Upper lobe of left lung (tissue), 6 donors: ENCODE data around the gene LENG9. TPM values are rescaled to one million over a fixed set of nuclear protein-coding genes. Genes with fewer than 3 reads are reported as not detected.
"Not testable (repeated sequence)": the region's sequence is repeated elsewhere in the genome, so short reads cannot be mapped to it uniquely, and the experiment has no call there.

Experiments used
- ATAC-seq, 2 donors: fragments of 200-7000 bp; cut with Tn5 transposase; one replicate each; pipeline ENCODE4 v1.9.1; 2022; ENCODE audit warnings: mild to moderate bottlenecking in 2 of 2, moderate library complexity in 2 of 2; ENCODE audit not compliant: low FRiP score in 2 of 2
- DNase-seq, 2 donors: peaks; one replicate each; pipeline ENCODE4 v3.0.0-alpha.2; 2019 to 2020
- H3K27ac ChIP-seq, 4 donors: fragments of 200-600 bp; sonication (generic); one replicate each; pipeline ENCODE4 v1.5.1; 2016 to 2019
- H3K27me3 ChIP-seq, 4 donors: fragments of 200-600 bp; sonication (generic); one replicate each; pipeline ENCODE4 v1.5.1; 2017 to 2019
- H3K36me3 ChIP-seq, 4 donors: fragments of 200-600 bp; sonication (generic); one replicate each; pipeline ENCODE4 v1.5.1; 2016 to 2019
- H3K4me1 ChIP-seq, 4 donors: fragments of 200-600 bp; sonication (generic); one replicate each; pipeline ENCODE4 v1.5.1; 2018 to 2019
- H3K4me3 ChIP-seq, 4 donors: fragments of 200-600 bp; sonication (generic); one replicate each; pipeline ENCODE4 v1.5.1; 2017 to 2019; ENCODE audit warnings: mild to moderate bottlenecking in 2 of 4, moderate library complexity in 1 of 4
- H3K9me3 ChIP-seq, 4 donors: fragments of 200-600 bp; sonication (generic); one replicate each; pipeline ENCODE4 v1.5.1; 2018 to 2019
- EP300 ChIP-seq, 4 donors: sonication (generic); formaldehyde crosslinking; IDR thresholded peaks; one replicate each; pipeline ENCODE4 v1.5.1; 2017; ENCODE audit warnings: antibody characterized with exemption in 4 of 4, control low read depth in 2 of 4
- POLR2A ChIP-seq, 4 donors: fragments of 450-650 bp; IDR thresholded peaks; one replicate each; pipeline ENCODE4 v1.5.1; 2016 to 2017; ENCODE audit warnings: antibody characterized with exemption in 4 of 4, mild to moderate bottlenecking in 2 of 4
- POLR2AphosphoS5 ChIP-seq, 2 donors: sonication (generic); formaldehyde crosslinking; IDR thresholded peaks; one replicate each; pipeline ENCODE4 v1.5.1; 2017; ENCODE audit warnings: antibody characterized with exemption in 2 of 2
- WGBS, 2 donors: methylation state at CpG; one replicate each; pipeline ENCODE4 v1.1.5; 2017 to 2018; 5-methylcytosine and 5-hydroxymethylcytosine counted together
- total RNA-seq, 6 donors: library from RNA; depleted of rRNA in 4 of 6; stranded (reverse); fragments of >200 nt in 4 of 6; gene quantifications; one replicate each; pipeline versions ENCODE4 v1.1.0 to v1.2.1, GENCODE V29; 2016 to 2021
- TF ChIP-seq, protein P1 (sequence below), 6 experiments: fragments of 450-650 bp in 4 of 6; fragments of 200-600 bp in 2 of 6; sonication (generic) in 2 of 6; IDR thresholded peaks; one replicate each; pipeline ENCODE4 v1.5.1; 2016 to 2019; ENCODE audit warnings: antibody characterized with exemption in 6 of 6
- donor health status: DM: no; HTN: no; CAD: no; lungs with moderate emphysema.
- donor health status: DM: no; HTN: yes; CAD: no; lungs with severe emphysema.

LENG9 gene
- total RNA-seq, 6 donors from 2014 or later: 3.3 to 12.6 (median 9.1) TPM

DNA sequence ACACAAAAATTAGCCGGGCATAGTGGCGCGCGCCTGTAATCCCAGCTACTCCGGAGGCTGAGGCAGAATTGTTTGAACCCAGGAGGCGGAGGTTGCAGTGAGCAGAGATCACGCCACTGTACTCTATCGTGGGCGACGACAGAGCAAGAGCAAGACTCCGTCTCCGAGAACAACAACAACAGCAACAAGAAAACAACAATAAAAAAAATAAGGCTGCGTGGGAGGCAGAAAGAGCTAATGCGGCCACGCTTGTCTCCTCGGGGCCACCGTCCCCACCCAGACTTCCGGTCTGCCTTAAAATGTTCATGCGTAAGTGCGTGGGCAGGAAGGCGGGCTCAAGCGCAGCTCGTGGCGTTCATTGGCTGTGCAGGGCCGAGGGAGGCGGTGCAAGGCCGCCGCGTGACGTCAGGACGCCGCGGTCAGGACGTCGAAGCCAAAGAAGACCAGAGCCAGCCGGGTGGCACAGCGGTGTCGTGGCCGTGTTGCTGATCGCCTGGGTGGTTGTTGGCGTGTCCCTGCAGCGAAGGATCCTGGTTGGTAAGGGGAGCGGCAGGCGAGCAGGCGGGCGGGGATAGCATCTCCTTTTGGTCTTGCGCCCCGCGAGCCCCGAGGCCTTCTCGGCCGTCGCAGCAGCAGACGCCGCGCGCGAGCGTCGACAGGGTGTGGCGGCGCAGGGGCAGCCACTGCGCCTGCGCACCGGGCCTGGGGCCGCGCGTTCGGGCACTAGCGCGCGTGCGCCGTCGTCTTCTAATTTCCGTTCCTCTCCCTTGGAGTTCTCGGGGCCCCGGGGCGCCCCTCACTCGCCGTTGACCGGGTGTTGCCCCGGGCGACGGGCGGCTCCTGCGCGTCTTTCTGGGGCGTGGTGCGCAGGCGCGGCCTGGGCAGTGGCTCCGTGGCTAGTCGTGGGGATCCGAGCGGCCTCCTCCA lies 14.5 kb downstream of the LENG9 start, which contains the start of gene LENG8:
LENG8 (plus strand) TSS at position 426 of the 927 bp plus-strand sequence. CDS start 2,146 bp downstream, outside the sequence.
- Histone ChIP-seq H3K4me1 (peaks cover 34 to 52% (median 37%) of the 10 kb centered on the region in 4 donors), H3K9me3 (no peaks in the 10 kb centered on the region), H3K4me3 (peak within 1 kb of the TSS; percentile 78 to 100 (median 86)), H3K27ac (peak within 1 kb of the TSS; percentile 96 to 99 (median 97)), H3K27me3 (no peaks in the 10 kb centered on the region), H3K36me3 (peaks cover 26 to 52% (median 42%) of the 10 kb centered on the region in 4 donors)
- 0 to 1% methylated on average over 19 to 37 of the region's 96 CpGs for WGBS, 2 donors
- DNase-seq: peak; percentile 99
- TF ChIP-seq, protein P1, sequence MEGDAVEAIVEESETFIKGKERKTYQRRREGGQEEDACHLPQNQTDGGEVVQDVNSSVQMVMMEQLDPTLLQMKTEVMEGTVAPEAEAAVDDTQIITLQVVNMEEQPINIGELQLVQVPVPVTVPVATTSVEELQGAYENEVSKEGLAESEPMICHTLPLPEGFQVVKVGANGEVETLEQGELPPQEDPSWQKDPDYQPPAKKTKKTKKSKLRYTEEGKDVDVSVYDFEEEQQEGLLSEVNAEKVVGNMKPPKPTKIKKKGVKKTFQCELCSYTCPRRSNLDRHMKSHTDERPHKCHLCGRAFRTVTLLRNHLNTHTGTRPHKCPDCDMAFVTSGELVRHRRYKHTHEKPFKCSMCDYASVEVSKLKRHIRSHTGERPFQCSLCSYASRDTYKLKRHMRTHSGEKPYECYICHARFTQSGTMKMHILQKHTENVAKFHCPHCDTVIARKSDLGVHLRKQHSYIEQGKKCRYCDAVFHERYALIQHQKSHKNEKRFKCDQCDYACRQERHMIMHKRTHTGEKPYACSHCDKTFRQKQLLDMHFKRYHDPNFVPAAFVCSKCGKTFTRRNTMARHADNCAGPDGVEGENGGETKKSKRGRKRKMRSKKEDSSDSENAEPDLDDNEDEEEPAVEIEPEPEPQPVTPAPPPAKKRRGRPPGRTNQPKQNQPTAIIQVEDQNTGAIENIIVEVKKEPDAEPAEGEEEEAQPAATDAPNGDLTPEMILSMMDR (IDR thresholded peaks at IDR 0.05): peak in 3 of 6 experiments; percentile 31 to 40 (median 35)
- TF ChIP-seq POLR2A (IDR thresholded peaks at IDR 0.05): peak; percentile 75 to 99 (median 95)
- peak in 2 of 4 donors; percentile 37 to 85 for TF ChIP-seq EP300 (IDR thresholded peaks at IDR 0.05)
- peak; percentile 98 to 100 for TF ChIP-seq POLR2AphosphoS5 (IDR thresholded peaks at IDR 0.05)
- peak; percentile 98 for ATAC-seq

DNA sequence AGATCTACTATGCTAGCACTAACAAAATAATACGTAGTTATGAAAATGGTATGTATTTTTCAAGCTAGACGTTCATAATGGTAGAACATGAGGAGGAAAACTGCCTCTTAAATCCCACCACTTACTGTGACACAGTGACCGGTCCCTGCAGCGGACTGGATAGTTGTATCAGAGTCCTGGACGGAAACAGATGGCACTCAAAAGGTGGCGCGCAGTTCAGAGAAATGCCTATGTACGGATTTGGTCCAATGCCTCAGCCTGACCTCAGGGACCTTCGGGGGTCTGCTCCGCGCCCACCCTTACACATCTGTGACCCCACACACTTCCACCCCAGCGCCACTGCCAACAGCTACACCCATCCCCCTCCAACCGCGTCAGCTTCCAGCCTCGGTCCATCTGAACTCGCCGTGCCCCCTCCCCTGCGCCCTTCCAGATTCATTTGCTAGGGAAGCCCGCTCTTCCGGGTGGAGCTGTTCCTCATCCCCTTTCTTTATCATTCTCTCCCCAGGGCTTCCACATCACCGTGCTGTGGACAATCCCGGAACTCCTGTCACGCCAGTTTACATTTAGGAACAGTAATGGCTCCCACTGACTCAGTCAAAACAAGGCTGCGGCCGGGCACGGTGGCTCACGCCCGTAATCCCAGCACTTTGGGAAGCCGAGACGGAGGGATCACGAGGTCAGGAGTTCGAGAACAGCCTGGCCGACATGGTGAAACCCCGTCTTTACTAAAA lies 15.4 kb downstream of the LENG9 start:
- DNase-seq: peak in 1 of 2 donors; percentile 83
- peak overlapping the region; percentile 96 to 99 (median 97) for H3K27ac ChIP-seq
- H3K27me3 ChIP-seq: no peaks in the 10 kb centered on the region
- peaks cover 34 to 52% (median 37%) of the 10 kb centered on the region in 4 donors for H3K4me1 ChIP-seq
- ATAC-seq: peak; percentile 63 to 64
- H3K36me3 ChIP-seq: peaks cover 18 to 48% (median 36%) of the 10 kb centered on the region in 4 donors
- WGBS, 2 donors: 1% methylated on average over 30 to 34 of the region's 34 CpGs
- TF ChIP-seq EP300 (IDR thresholded peaks at IDR 0.05): no peak
- TF ChIP-seq POLR2AphosphoS5 (IDR thresholded peaks at IDR 0.05): no peak
- TF ChIP-seq POLR2A (IDR thresholded peaks at IDR 0.05): no peak
- TF ChIP-seq, protein P1 (IDR thresholded peaks at IDR 0.05): no peak
- peak overlapping the region; percentile 78 to 100 (median 85) for H3K4me3 ChIP-seq
- no peaks in the 10 kb centered on the region for H3K9me3 ChIP-seq

DNA sequence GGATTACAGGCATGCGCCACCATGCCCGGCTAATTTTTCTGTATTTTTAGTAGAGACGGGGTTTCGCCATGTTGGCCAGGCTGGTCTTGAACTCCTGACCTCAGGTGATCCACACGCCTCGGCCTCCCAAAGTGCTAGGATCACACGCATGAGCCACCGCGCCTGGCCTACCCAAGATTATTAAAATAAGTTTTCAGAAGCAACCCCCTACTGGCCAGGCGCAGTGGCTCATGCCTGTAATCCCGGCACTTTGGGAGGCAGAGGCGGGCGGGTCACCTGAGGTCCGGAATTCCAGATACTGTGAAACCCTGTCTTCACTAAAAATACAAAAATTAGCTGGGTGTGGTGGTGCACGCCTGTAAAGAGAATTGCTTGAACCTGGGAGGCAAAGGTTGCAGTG lies 17.2 kb downstream of the LENG9 start:
- not testable (repeated sequence) for H3K27ac ChIP-seq, H3K4me3 ChIP-seq, H3K9me3 ChIP-seq, H3K27me3 ChIP-seq, ATAC-seq, DNase-seq
- peaks cover 25 to 34% (median 28%) of the 10 kb centered on the region in 4 donors for H3K4me1 ChIP-seq
- 95 to 96% methylated on average over 13 to 15 of the region's 15 CpGs for WGBS, 2 donors
- H3K36me3 ChIP-seq: peaks cover 0 to 39% (median 21%) of the 10 kb centered on the region in 4 donors

DNA sequence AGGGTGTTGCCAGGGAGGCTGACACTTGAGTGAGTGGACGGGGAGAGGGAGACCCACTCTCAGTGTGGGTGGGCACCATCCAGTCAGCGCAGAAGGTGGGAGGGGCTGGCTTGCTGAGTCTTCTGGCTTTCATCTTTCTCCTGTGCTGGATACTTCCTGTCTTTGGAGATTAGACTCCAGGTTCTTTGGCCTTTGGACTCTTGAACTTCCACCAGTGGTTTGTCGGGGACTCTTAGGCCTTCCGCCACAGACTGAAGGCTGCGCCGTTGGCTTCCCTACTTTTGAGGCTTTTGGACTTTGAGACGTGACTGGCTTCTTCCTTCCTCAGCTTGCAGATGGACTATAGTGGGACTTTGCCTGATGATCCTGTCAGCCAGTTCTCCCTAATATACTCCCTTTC lies 18.8 kb downstream of the LENG9 start:
- H3K36me3 ChIP-seq: peaks cover 0 to 36% (median 15%) of the 10 kb centered on the region in 4 donors
- H3K4me1 ChIP-seq: peaks cover 11 to 19% (median 12%) of the 10 kb centered on the region in 4 donors
- no peak overlapping the region for H3K27ac ChIP-seq
- no peaks in the 10 kb centered on the region for H3K27me3 ChIP-seq
- no peak overlapping the region for H3K4me3 ChIP-seq
- no peaks in the 10 kb centered on the region for H3K9me3 ChIP-seq
- 87 to 92% methylated on average over 7 of the region's 7 CpGs for WGBS, 2 donors
- no peak for TF ChIP-seq EP300 (IDR thresholded peaks at IDR 0.05)
- TF ChIP-seq POLR2AphosphoS5 (IDR thresholded peaks at IDR 0.05): no peak
- no peak for TF ChIP-seq POLR2A (IDR thresholded peaks at IDR 0.05)
- TF ChIP-seq, protein P1 (IDR thresholded peaks at IDR 0.05): no peak
- ATAC-seq: no peak
- DNase-seq: no peak

DNA sequence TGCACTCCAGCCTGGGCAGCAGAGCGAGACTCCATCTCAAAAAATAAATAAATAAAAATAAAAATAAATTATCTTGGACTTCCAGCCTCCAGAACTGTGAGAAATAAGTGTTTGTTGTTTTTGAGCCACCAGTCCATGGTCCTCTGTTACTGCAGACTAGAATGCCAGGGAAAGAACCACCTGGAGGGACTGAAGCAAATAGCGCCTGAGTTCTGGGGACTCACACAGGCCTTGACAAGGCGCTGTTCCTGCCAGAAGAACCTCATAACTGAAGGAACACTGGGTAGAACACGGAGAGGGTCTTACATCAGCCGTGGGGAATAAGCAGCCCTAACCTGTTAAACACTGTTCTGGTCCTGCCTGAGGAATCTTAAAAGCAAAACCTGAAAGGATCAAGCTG lies 22.9 kb downstream of the LENG9 start:
- Histone ChIP-seq H3K36me3 (peaks cover 0 to 34% (median 17%) of the 10 kb centered on the region in 4 donors), H3K9me3 (no peaks in the 10 kb centered on the region), H3K4me3 (no peak overlapping the region), H3K4me1 (peaks cover 0 to 8% (median 0%) of the 10 kb centered on the region in 4 donors), H3K27me3 (no peaks in the 10 kb centered on the region), H3K27ac (no peak overlapping the region)
- no peak for ATAC-seq
- DNase-seq: no peak
- 93 to 94% methylated on average over 5 of the region's 5 CpGs for WGBS, 2 donors
- TF ChIP-seq, protein P1 (IDR thresholded peaks at IDR 0.05): no peak
- TF ChIP-seq POLR2AphosphoS5 (IDR thresholded peaks at IDR 0.05) (no peak), EP300 (IDR thresholded peaks at IDR 0.05) (no peak), POLR2A (IDR thresholded peaks at IDR 0.05) (no peak)
